ENCODE results near the gene AKR1E2. TPM values are rescaled to one million over a fixed set of nuclear protein-coding genes. Genes with fewer than 3 reads are reported as not detected.

Gene AKR1E2
- total and polyA plus RNA-seq, 10 of the 15 experiments (the other 5 are each of a cell fraction or from before 2014, with no cell fraction given), result not detected

GRCh38 chr10:4883079-4883739, 57.2 kb downstream of the AKR1E2 start (continued):
- TF ChIP-seq CREB1 (IDR thresholded peaks at IDR 0.05; ENCODE audit: low read depth) (no peak), YY1 (IDR thresholded peaks at IDR 0.05; ENCODE audit: low read depth, low read length) (no peak)

DNA sequence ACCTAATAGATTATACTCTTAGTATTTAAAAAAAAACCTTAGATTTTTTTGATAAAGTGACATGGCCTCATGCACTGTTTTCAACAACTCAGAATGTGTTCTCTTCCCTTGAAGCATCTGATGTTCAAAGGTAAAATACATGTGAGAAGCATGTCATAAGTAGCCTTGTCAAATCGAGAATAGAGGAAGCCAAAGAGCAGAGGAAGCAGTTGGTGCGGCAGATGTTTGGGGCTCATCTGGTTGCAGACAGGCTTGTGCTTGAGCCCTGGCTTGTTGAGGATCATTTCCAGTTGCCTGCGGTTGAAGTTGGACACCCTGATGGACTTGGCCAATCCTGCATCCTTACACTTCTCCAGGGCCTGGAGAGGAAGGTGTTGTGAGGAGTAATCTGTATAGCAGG, 59.2 kb downstream of the AKR1E2 start:
- H3K9ac ChIP-seq (ENCODE audit: control insufficient read depth, insufficient read depth, low read length), result no peak overlapping the region
- ChIA-PET POLR2A (no interaction called here), CTCF (no interaction called here), SMC1A (ENCODE audit: uncharacterized antibody, unreplicated experiment) (no interaction called here), RAD21 (ENCODE audit: unreplicated experiment) (no interaction called here)
- no peak overlapping the region for H3K4me2 ChIP-seq (ENCODE audit: control insufficient read depth, insufficient read depth)
- ATAC-seq, result no peak
- TF ChIP-seq YBX1 (IDR thresholded peaks at IDR 0.05) (no peak), GATAD2B (conservative IDR thresholded peaks at IDR 0.05; ENCODE audit: low read depth) (no peak), BHLHE40 (IDR thresholded peaks at IDR 0.05; ENCODE audit: borderline replicate concordance in 1 of 2, low read depth in 2 of 2, low read length in 1 of 2) (no peak), POU2F2 (IDR thresholded peaks at IDR 0.05; ENCODE audit: borderline replicate concordance, low read depth, low read length) (no peak), PAX8 (IDR thresholded peaks at IDR 0.05) (no peak), RUNX3 (IDR thresholded peaks at IDR 0.05; ENCODE audit: low read length) (no peak), ELK1 (IDR thresholded peaks at IDR 0.05; ENCODE audit: low read depth, low read length) (no peak), ZZZ3 (IDR thresholded peaks at IDR 0.05; ENCODE audit: control insufficient read depth, insufficient read length, low read depth) (no peak), SIN3A (IDR thresholded peaks at IDR 0.05; ENCODE audit: low read depth, low read length) (no peak), SMAD5 (IDR thresholded peaks at IDR 0.05; ENCODE audit: low read depth) (no peak), ZNF687 (IDR thresholded peaks at IDR 0.05) (no peak), ESRRA (IDR thresholded peaks at IDR 0.05; ENCODE audit: low read length) (no peak), HDGF (IDR thresholded peaks at IDR 0.05) (no peak), KAT2A (conservative IDR thresholded peaks at IDR 0.05; ENCODE audit: control insufficient read depth, low read depth, low read length) (no peak), BACH1 (IDR thresholded peaks at IDR 0.05; ENCODE audit: borderline replicate concordance) (no peak), LARP7 (IDR thresholded peaks at IDR 0.05) (no peak)
- H3K79me2 ChIP-seq (ENCODE audit: control insufficient read depth, insufficient read depth, low read length), result no peaks in the 10 kb centered on the region
- H3K27ac ChIP-seq (ENCODE audit: control insufficient read depth, insufficient read depth), result no peak overlapping the region
- WGBS (ENCODE audit: insufficient coverage, insufficient replicate concordance, low lambda C conversion rate, missing lambda C conversion rate), result 10% methylated on average over 3 of the region's 3 CpGs
- intact Hi-C loops (cut with micrococcal nuclease; ENCODE audit: unreplicated experiment) (no loop called here), in situ Hi-C loops (cut with MboI) (no loop called here)
- no peaks in the 10 kb centered on the region for H3K9me3 ChIP-seq (replicated peaks; ENCODE audit: control insufficient read depth, insufficient read depth, low read length)
- H3K36me3 ChIP-seq (ENCODE audit: control insufficient read depth in 2 of 2, insufficient read depth in 2 of 2, low read length in 1 of 2), result no peaks in the 10 kb centered on the region
- no peak overlapping the region for H2AFZ ChIP-seq (ENCODE audit: control insufficient read depth, low read depth, low read length)
- no TSS peak for BruUV-seq (replicated peaks)
- no peak overlapping the region for H3K4me3 ChIP-seq
- no peaks in the 10 kb centered on the region for H3K4me1 ChIP-seq (ENCODE audit: control insufficient read depth, insufficient read depth, low read length)
- no peak for DNase-seq (ENCODE audit: low read depth, low spot score)
- no peak for FAIRE-seq
- no peaks in the 10 kb centered on the region; the same call in 1 of the 2 replicates for H4K20me1 ChIP-seq (ENCODE audit: control insufficient read depth, insufficient read depth)
- H3K27me3 ChIP-seq (replicated peaks in 1 of 2; ENCODE audit: control insufficient read depth in 2 of 2, insufficient read depth in 2 of 2, low read length in 1 of 2), result no peaks in the 10 kb centered on the region

Measured in GM12878 (cell line).